Measurements from ENCODE around the gene CDC34. TPM values are rescaled to one million over a fixed set of nuclear protein-coding genes. Genes with fewer than 3 reads are reported as not detected.

CDC34 gene
- total RNA-seq, 2 donors from 2014 or later, result 128 to 138 TPM

GRCh38 chr19:491146-491741 is 40.3 kb upstream of the CDC34 start:
- peaks cover 12% of the 10 kb centered on the region for H3K27me3 Mint-ChIP-seq (ENCODE audit: insufficient read depth)
- TF ChIP-seq CTCF (conservative IDR thresholded peaks at IDR 0.05), result no peak

GRCh38 chr19:492091-492531 is 39.4 kb upstream of the CDC34 start:
- Histone ChIP-seq H3K36me3 (ENCODE audit: control insufficient read depth, insufficient read depth, low read length) (no peaks in the 10 kb centered on the region), H3K4me3 (ENCODE audit: low read length) (no peak overlapping the region), H3K9me3 (ENCODE audit: control insufficient read depth, low read length) (no peaks in the 10 kb centered on the region), H3K4me1 (ENCODE audit: control insufficient read depth, insufficient read depth, low read length) (no peaks in the 10 kb centered on the region), H3K27me3 (ENCODE audit: control insufficient read depth, insufficient read depth, low read length, poor library complexity, severe bottlenecking) (no peaks in the 10 kb centered on the region), H3K27ac (ENCODE audit: low read depth, low read length) (no peak overlapping the region), H3K9ac (ENCODE audit: extremely low read depth, low read length, poor library complexity, severe bottlenecking) (no peak overlapping the region)
- Mint-ChIP-seq H3K27me3 (ENCODE audit: insufficient read depth) (peaks cover 12% of the 10 kb centered on the region), H3K36me3 (ENCODE audit: low read depth) (no peaks in the 10 kb centered on the region), H3K9me3 (peaks cover 3% of the 10 kb centered on the region), H3K4me1 (no peaks in the 10 kb centered on the region), H3K4me3 (no peak overlapping the region), H3K27ac (no peak overlapping the region)
- WGBS, 2 experiments (ENCODE audit: insufficient coverage in 1 of 2, insufficient read length in 1 of 2), result 89 to 93% methylated on average over 2 to 12 of the region's 19 CpGs
- TF ChIP-seq CTCF (conservative IDR thresholded peaks at IDR 0.05), result no peak
- DNase-seq, result peak; percentile 81

More at GRCh38 chr19:491146-491741, 40.3 kb upstream of the CDC34 start:
- H3K27ac ChIP-seq (ENCODE audit: low read depth, low read length), result no peak overlapping the region
- no peaks in the 10 kb centered on the region for H3K4me1 ChIP-seq (ENCODE audit: control insufficient read depth, insufficient read depth, low read length)
- Mint-ChIP-seq H3K36me3 (ENCODE audit: low read depth) (no peaks in the 10 kb centered on the region), H3K9me3 (peaks cover 3% of the 10 kb centered on the region), H3K27ac (no peak overlapping the region), H3K4me3 (no peak overlapping the region), H3K4me1 (no peaks in the 10 kb centered on the region)
- H3K9me3 ChIP-seq (ENCODE audit: control insufficient read depth, low read length), result no peaks in the 10 kb centered on the region
- no peak overlapping the region for H3K4me3 ChIP-seq (ENCODE audit: low read length)
- H3K36me3 ChIP-seq (ENCODE audit: control insufficient read depth, insufficient read depth, low read length), result no peaks in the 10 kb centered on the region
- WGBS, 2 experiments (ENCODE audit: insufficient coverage in 1 of 2, insufficient read length in 1 of 2), result 94 to 96% methylated on average over 20 to 27 of the region's 32 CpGs
- H3K9ac ChIP-seq (ENCODE audit: extremely low read depth, low read length, poor library complexity, severe bottlenecking), result no peak overlapping the region
- DNase-seq, result peak; percentile 77
- H3K27me3 ChIP-seq (ENCODE audit: control insufficient read depth, insufficient read depth, low read length, poor library complexity, severe bottlenecking), result no peaks in the 10 kb centered on the region

GRCh38 chr19:493391-494170 is 38.0 kb upstream of the CDC34 start:
- Mint-ChIP-seq H3K27ac (no peak overlapping the region), H3K4me3 (no peak overlapping the region), H3K4me1 (no peaks in the 10 kb centered on the region), H3K36me3 (ENCODE audit: low read depth) (no peaks in the 10 kb centered on the region), H3K9me3 (peaks cover 3% of the 10 kb centered on the region), H3K27me3 (ENCODE audit: insufficient read depth) (peaks cover 22% of the 10 kb centered on the region)
- DNase-seq, result no peak
- Histone ChIP-seq H3K9me3 (ENCODE audit: control insufficient read depth, low read length) (no peaks in the 10 kb centered on the region), H3K27me3 (ENCODE audit: control insufficient read depth, insufficient read depth, low read length, poor library complexity, severe bottlenecking) (peaks cover 14% of the 10 kb centered on the region), H3K9ac (ENCODE audit: extremely low read depth, low read length, poor library complexity, severe bottlenecking) (no peak overlapping the region), H3K27ac (ENCODE audit: low read depth, low read length) (no peak overlapping the region), H3K36me3 (ENCODE audit: control insufficient read depth, insufficient read depth, low read length) (no peaks in the 10 kb centered on the region), H3K4me3 (ENCODE audit: low read length) (no peak overlapping the region), H3K4me1 (ENCODE audit: control insufficient read depth, insufficient read depth, low read length) (no peaks in the 10 kb centered on the region)
- no peak for TF ChIP-seq CTCF (conservative IDR thresholded peaks at IDR 0.05)
- WGBS, 2 experiments (ENCODE audit: insufficient coverage in 1 of 2, insufficient read length in 1 of 2), result 84 to 88% methylated on average over 14 to 21 of the region's 23 CpGs
